ENCODE measurements around the gene GNB4. TPM values are rescaled to one million over a fixed set of nuclear protein-coding genes. Genes with fewer than 3 reads are reported as not detected.

GNB4 gene
- total RNA-seq, 1 donor from 2014 or later, result 85.7 TPM

DNA sequence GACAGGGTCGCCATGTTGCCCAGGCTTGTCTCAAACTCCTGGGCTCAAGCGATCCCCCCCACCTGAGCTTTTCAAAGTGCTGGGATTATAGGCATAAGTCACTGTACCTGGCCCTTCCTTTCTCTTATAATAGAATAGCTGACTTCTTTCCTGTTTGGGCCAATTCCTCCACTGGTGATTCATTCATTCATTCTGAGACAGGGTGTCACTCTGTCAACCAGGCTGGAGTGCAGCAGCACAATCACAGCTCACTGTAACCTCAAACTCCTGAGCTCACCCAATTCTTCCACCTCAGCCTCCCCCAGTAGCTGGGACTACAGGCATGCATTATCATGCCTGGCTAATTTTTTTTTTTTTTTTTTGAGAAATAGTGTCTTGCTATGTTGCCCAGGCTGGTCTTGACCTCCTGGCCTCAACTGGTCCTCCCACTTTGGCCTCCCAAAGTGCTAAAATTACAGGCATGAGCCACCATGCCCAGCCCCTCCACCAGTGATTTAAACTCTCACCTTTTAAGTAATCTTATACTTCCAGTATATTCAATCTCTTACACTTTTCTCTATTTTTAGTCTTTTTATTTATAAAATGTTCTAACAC, 20.9 kb downstream of the GNB4 start:
- no peak overlapping the region for H3K27ac ChIP-seq (ENCODE audit: low read depth, low read length)
- H3K36me3 ChIP-seq (ENCODE audit: insufficient read depth, low read length), result no peaks in the 10 kb centered on the region
- Mint-ChIP-seq H3K9me3 (ENCODE audit: unreplicated experiment) (no peaks in the 10 kb centered on the region), H3K4me3 (ENCODE audit: unreplicated experiment) (no peak overlapping the region), H3K27me3 (ENCODE audit: low read depth, unreplicated experiment) (no peaks in the 10 kb centered on the region), H3K36me3 (ENCODE audit: low read depth, unreplicated experiment) (peaks cover 4% of the 10 kb centered on the region), H3K27ac (ENCODE audit: unreplicated experiment) (no peak overlapping the region), H3K4me1 (ENCODE audit: low read depth, unreplicated experiment) (peaks cover 31% of the 10 kb centered on the region)
- peaks cover 87% of the 10 kb centered on the region for H4K20me1 ChIP-seq (ENCODE audit: insufficient read depth, low read length)
- H3K79me2 ChIP-seq (ENCODE audit: insufficient read depth, low read length), result peaks cover 97% of the 10 kb centered on the region
- H3K4me2 ChIP-seq (ENCODE audit: low read length), result no peak overlapping the region
- FAIRE-seq, result no peak
- no peak overlapping the region for H3K9ac ChIP-seq (ENCODE audit: low read length)
- no peaks in the 10 kb centered on the region for H3K4me1 ChIP-seq (ENCODE audit: insufficient read depth, low read length)
- no peaks in the 10 kb centered on the region for H3K9me3 ChIP-seq (ENCODE audit: insufficient read depth, low read depth, low read length)
- H3K27me3 ChIP-seq (ENCODE audit: insufficient read depth, low read length), result no peaks in the 10 kb centered on the region
- H3K4me3 ChIP-seq (ENCODE audit: insufficient read depth, low read depth, low read length), result no peak overlapping the region
- no peak overlapping the region for H2AFZ ChIP-seq (ENCODE audit: low read depth, low read length)
- no peak for DNase-seq (ENCODE audit: low read depth)
- TF ChIP-seq EZH2 (IDR thresholded peaks at IDR 0.05; ENCODE audit: insufficient read depth, low read length), result no peak
- TF ChIP-seq, protein P1, sequence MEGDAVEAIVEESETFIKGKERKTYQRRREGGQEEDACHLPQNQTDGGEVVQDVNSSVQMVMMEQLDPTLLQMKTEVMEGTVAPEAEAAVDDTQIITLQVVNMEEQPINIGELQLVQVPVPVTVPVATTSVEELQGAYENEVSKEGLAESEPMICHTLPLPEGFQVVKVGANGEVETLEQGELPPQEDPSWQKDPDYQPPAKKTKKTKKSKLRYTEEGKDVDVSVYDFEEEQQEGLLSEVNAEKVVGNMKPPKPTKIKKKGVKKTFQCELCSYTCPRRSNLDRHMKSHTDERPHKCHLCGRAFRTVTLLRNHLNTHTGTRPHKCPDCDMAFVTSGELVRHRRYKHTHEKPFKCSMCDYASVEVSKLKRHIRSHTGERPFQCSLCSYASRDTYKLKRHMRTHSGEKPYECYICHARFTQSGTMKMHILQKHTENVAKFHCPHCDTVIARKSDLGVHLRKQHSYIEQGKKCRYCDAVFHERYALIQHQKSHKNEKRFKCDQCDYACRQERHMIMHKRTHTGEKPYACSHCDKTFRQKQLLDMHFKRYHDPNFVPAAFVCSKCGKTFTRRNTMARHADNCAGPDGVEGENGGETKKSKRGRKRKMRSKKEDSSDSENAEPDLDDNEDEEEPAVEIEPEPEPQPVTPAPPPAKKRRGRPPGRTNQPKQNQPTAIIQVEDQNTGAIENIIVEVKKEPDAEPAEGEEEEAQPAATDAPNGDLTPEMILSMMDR (IDR thresholded peaks at IDR 0.05; ENCODE audit: insufficient read depth, low read depth, low read length), result no peak

DNA sequence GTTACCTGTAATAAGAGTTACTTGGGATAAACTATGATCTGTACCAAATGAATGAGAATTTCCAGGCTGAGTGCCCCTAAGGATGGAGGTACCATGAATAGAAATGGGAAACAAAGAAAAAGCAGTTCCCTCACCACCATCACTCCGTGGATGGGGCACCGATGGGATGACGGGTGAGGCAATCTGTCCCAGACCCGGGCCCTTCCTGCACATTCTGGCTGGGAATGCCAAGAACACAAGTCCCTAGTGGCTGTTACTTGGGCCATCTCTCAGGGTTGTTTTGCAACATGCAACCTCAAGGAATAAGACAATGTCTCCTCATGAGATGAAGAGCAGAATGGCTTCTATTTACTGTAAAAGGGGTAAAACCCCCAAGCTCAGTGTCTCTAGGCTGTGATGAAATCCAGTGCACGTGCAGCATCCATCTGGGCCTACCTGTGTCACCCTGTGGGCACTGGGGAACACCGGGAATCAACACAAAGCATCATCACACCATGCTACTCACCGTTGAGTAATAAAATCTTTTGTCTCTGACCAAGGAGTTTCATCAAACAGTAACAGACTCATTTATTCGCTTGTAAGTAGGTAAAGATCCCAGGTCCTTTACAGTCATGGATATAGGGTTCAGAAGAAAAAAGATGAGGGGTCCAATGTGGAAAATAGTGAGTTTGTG, 22.3 kb downstream of the GNB4 start:
- no peak overlapping the region for H3K27ac Mint-ChIP-seq (ENCODE audit: unreplicated experiment)
- Histone ChIP-seq H3K79me2 (ENCODE audit: insufficient read depth, low read length) (peaks cover 88% of the 10 kb centered on the region), H3K9ac (ENCODE audit: low read length) (no peak overlapping the region), H3K27ac (ENCODE audit: low read depth, low read length) (no peak overlapping the region), H4K20me1 (ENCODE audit: insufficient read depth, low read length) (peaks cover 82% of the 10 kb centered on the region), H2AFZ (ENCODE audit: low read depth, low read length) (no peak overlapping the region), H3K36me3 (ENCODE audit: insufficient read depth, low read length) (peaks cover 11% of the 10 kb centered on the region), H3K27me3 (ENCODE audit: insufficient read depth, low read length) (no peaks in the 10 kb centered on the region), H3K4me3 (ENCODE audit: insufficient read depth, low read depth, low read length) (no peak overlapping the region), H3K9me3 (ENCODE audit: insufficient read depth, low read depth, low read length) (no peaks in the 10 kb centered on the region), H3K4me2 (ENCODE audit: low read length) (no peak overlapping the region), H3K4me1 (ENCODE audit: insufficient read depth, low read length) (no peaks in the 10 kb centered on the region)
- FAIRE-seq, result no peak
- H3K4me1 Mint-ChIP-seq (ENCODE audit: low read depth, unreplicated experiment), result peaks cover 30% of the 10 kb centered on the region
- H3K9me3 Mint-ChIP-seq (ENCODE audit: unreplicated experiment), result no peaks in the 10 kb centered on the region
- H3K4me3 Mint-ChIP-seq (ENCODE audit: unreplicated experiment), result no peak overlapping the region
- no peak for DNase-seq (ENCODE audit: low read depth)
- H3K36me3 Mint-ChIP-seq (ENCODE audit: low read depth, unreplicated experiment), result peaks cover 10% of the 10 kb centered on the region
- TF ChIP-seq, protein P1 (IDR thresholded peaks at IDR 0.05; ENCODE audit: insufficient read depth, low read depth, low read length), result no peak
- no peak for TF ChIP-seq EZH2 (IDR thresholded peaks at IDR 0.05; ENCODE audit: insufficient read depth, low read length)
- no peaks in the 10 kb centered on the region for H3K27me3 Mint-ChIP-seq (ENCODE audit: low read depth, unreplicated experiment)

DNA sequence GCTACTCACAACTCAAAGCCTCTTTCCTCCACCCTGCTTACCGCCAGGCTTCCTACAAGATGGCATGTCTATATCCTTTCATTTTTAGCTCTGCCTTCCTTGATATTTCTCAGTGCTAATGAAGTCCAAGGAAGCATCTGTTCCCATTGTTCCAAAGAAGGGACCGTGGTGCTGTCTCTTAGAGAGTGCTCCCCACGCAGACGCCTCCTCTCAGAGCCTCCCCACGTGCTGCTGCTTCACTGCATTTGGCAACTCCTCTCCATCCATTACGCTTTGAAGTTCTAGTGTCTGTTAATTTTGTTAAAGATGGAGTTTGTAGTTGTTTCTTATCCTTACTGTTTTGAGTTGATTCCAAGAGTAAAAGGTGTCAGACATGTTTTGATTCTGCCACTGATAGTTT, 26.2 kb downstream of the GNB4 start:
- H3K79me2 ChIP-seq (ENCODE audit: insufficient read depth, low read length), result peaks cover 58% of the 10 kb centered on the region
- no peak overlapping the region for H2AFZ ChIP-seq (ENCODE audit: low read depth, low read length)
- Mint-ChIP-seq H3K27me3 (ENCODE audit: low read depth, unreplicated experiment) (no peaks in the 10 kb centered on the region), H3K4me3 (ENCODE audit: unreplicated experiment) (no peak overlapping the region), H3K4me1 (ENCODE audit: low read depth, unreplicated experiment) (peaks cover 9% of the 10 kb centered on the region), H3K27ac (ENCODE audit: unreplicated experiment) (no peak overlapping the region), H3K9me3 (ENCODE audit: unreplicated experiment) (no peaks in the 10 kb centered on the region), H3K36me3 (ENCODE audit: low read depth, unreplicated experiment) (peaks cover 21% of the 10 kb centered on the region)
- no peaks in the 10 kb centered on the region for H3K4me1 ChIP-seq (ENCODE audit: insufficient read depth, low read length)
- no peak for DNase-seq (ENCODE audit: low read depth)
- no peaks in the 10 kb centered on the region for H3K9me3 ChIP-seq (ENCODE audit: insufficient read depth, low read depth, low read length)
- H3K36me3 ChIP-seq (ENCODE audit: insufficient read depth, low read length), result peaks cover 14% of the 10 kb centered on the region
- FAIRE-seq, result no peak
- H3K4me3 ChIP-seq (ENCODE audit: insufficient read depth, low read depth, low read length), result no peak overlapping the region
- no peak overlapping the region for H3K4me2 ChIP-seq (ENCODE audit: low read length)
- no peak overlapping the region for H3K27ac ChIP-seq (ENCODE audit: low read depth, low read length)
- no peaks in the 10 kb centered on the region for H3K27me3 ChIP-seq (ENCODE audit: insufficient read depth, low read length)
- no peak overlapping the region for H3K9ac ChIP-seq (ENCODE audit: low read length)
- peaks cover 52% of the 10 kb centered on the region for H4K20me1 ChIP-seq (ENCODE audit: insufficient read depth, low read length)
- TF ChIP-seq, protein P1 (IDR thresholded peaks at IDR 0.05; ENCODE audit: insufficient read depth, low read depth, low read length), result no peak
- TF ChIP-seq EZH2 (IDR thresholded peaks at IDR 0.05; ENCODE audit: insufficient read depth, low read length), result no peak

All from astrocyte (in vitro differentiated cells and primary cell).